Neural cell (in vitro differentiated cells): ENCODE results near the gene KLHL17. TPM values are rescaled to one million over a fixed set of nuclear protein-coding genes. Genes with fewer than 3 reads are reported as not detected.

ENCODE experiments used
- H2AFZ ChIP-seq: fragments of 200-600, 300-800 bp; sonication (generic), shearing (Covaris generic); 2 replicates; pipeline ENCODE4 v1.6.0; 2014; ENCODE audit warnings: low read depth, mild to moderate bottlenecking, antibody characterized with exemption, low read length, moderate library complexity
- H3F3A ChIP-seq: fragments of 200-600 bp; shearing (Covaris generic); 2 replicates; pipeline ENCODE4 v1.6.1; 2016; ENCODE audit warnings: mild to moderate bottlenecking, moderate library complexity, mixed read lengths, antibody characterized with exemption, low read length; ENCODE audit not compliant: insufficient read depth, poor library complexity, severe bottlenecking
- H3K27ac ChIP-seq: fragments of 200-600, 300-800 bp; sonication (generic), shearing (Covaris generic); 2 replicates; pipeline ENCODE4 v1.5.1; 2014; ENCODE audit warnings: mild to moderate bottlenecking, low read length, moderate library complexity
- H3K27me3 ChIP-seq: fragments of 300-800, 200-600 bp; sonication (generic), shearing (Covaris generic); 2 replicates; pipeline ENCODE4 v1.6.0; 2014; ENCODE audit warnings: mild to moderate bottlenecking, low read depth, low read length, moderate library complexity; ENCODE audit not compliant: insufficient read depth
- H3K36me3 ChIP-seq: fragments of 300-800, 200-600 bp; sonication (generic), shearing (Covaris generic); 2 replicates; pipeline ENCODE4 v1.5.1; 2014; ENCODE audit warnings: mild to moderate bottlenecking, antibody characterized with exemption, low read length, moderate library complexity; ENCODE audit not compliant: insufficient read depth
- H3K4me2 ChIP-seq: fragments of 300-800, 200-600 bp; sonication (generic), shearing (Covaris generic); 2 replicates; pipeline ENCODE4 v1.6.0; 2014; ENCODE audit warnings: mild to moderate bottlenecking, low read length
- H3K4me3 ChIP-seq: fragments of 300-800, 200-600 bp; sonication (generic), shearing (Covaris generic); 2 replicates; pipeline ENCODE4 v1.5.1; 2014; ENCODE audit warnings: mild to moderate bottlenecking, low read length, moderate library complexity
- H3K79me2 ChIP-seq: fragments of 200-600 bp; shearing (Covaris generic); replicated peaks from 2 replicates; pipeline ENCODE4 v1.6.0; 2014; ENCODE audit warnings: mild to moderate bottlenecking, low read length, moderate library complexity; ENCODE audit not compliant: insufficient read depth
- H3K9ac ChIP-seq: fragments of 300-800, 200-600 bp; sonication (generic), shearing (Covaris generic); 2 replicates; pipeline ENCODE4 v1.6.1; 2016; ENCODE audit warnings: mild to moderate bottlenecking, low read length, mixed read lengths
- H3K9me2 ChIP-seq: fragments of 200-600 bp; shearing (Covaris generic); 2 replicates; pipeline ENCODE4 v1.6.1; 2016; ENCODE audit warnings: mild to moderate bottlenecking, low read length, mixed read lengths; ENCODE audit not compliant: insufficient read depth
- H3K9me3 ChIP-seq: fragments of 200-600, 300-800 bp; sonication (generic), shearing (Covaris generic); 2 replicates; pipeline ENCODE4 v1.6.1; 2016; ENCODE audit warnings: mild to moderate bottlenecking, mixed run types, low read length, moderate library complexity, mixed read lengths
- H4K20me1 ChIP-seq: fragments of 200-600 bp; shearing (Covaris generic); 2 replicates; pipeline ENCODE4 v1.6.1; 2016; ENCODE audit warnings: mild to moderate bottlenecking, mixed run types; ENCODE audit not compliant: insufficient read depth
- EP300 ChIP-seq: fragments of 450-650 bp; conservative IDR thresholded peaks from 2 replicates; pipeline ENCODE4 v1.6.1; 2014; ENCODE audit warnings: antibody characterized with exemption, mild to moderate bottlenecking, moderate library complexity; ENCODE audit not compliant: poor library complexity, severe bottlenecking
- EZH2 ChIP-seq: fragments of 200-600, 300-800 bp; shearing (Covaris generic), sonication (generic); IDR thresholded peaks from 2 replicates; pipeline ENCODE4 v1.6.1; 2014; ENCODE audit warnings: antibody characterized with exemption, low read length, borderline replicate concordance, mild to moderate bottlenecking; ENCODE audit not compliant: insufficient read depth, poor library complexity, severe bottlenecking
- MXI1 ChIP-seq: fragments of 450-650 bp; conservative IDR thresholded peaks from 2 replicates; pipeline ENCODE4 v1.6.1; 2014; ENCODE audit warnings: antibody characterized with exemption, mild to moderate bottlenecking; ENCODE audit not compliant: poor library complexity, severe bottlenecking
- POLR2AphosphoS5 ChIP-seq: IDR thresholded peaks from 2 replicates; pipeline ENCODE4 v1.6.1; 2012
- RAD21 ChIP-seq: fragments of 450-650 bp; conservative IDR thresholded peaks from 2 replicates; pipeline ENCODE4 v1.6.1; 2014; ENCODE audit warnings: antibody characterized with exemption, mild to moderate bottlenecking, moderate library complexity
- SMC3 ChIP-seq: fragments of 450-650 bp; conservative IDR thresholded peaks from 2 replicates; pipeline ENCODE4 v1.6.1; 2014; ENCODE audit warnings: antibody characterized with exemption, mild to moderate bottlenecking, moderate library complexity; ENCODE audit not compliant: poor library complexity
- TAF1 ChIP-seq: IDR thresholded peaks from 2 replicates; pipeline ENCODE4 v1.6.1; 2012; ENCODE audit warnings: low read depth
- polyA plus RNA-seq: library from polyadenylated mRNA; depleted of rRNA; stranded (reverse); fragments of >200 nt; gene quantifications from 2 replicates; pipeline ENCODE4 v1.2.3, GENCODE V29; 2014
- TF ChIP-seq, protein P1 (sequence below): IDR thresholded peaks from 2 replicates; pipeline ENCODE4 v1.6.1; 2012; ENCODE audit warnings: borderline replicate concordance
- TF ChIP-seq, protein P2 (sequence below): fragments of 450-650 bp; IDR thresholded peaks from 2 replicates; pipeline ENCODE4 v1.5.1; 2014; ENCODE audit warnings: antibody characterized with exemption, mild to moderate bottlenecking, moderate library complexity; ENCODE audit not compliant: poor library complexity, severe bottlenecking

Gene KLHL17
- polyA plus RNA-seq, 1 donor from 2014 or later: 52.3 TPM

DNA sequence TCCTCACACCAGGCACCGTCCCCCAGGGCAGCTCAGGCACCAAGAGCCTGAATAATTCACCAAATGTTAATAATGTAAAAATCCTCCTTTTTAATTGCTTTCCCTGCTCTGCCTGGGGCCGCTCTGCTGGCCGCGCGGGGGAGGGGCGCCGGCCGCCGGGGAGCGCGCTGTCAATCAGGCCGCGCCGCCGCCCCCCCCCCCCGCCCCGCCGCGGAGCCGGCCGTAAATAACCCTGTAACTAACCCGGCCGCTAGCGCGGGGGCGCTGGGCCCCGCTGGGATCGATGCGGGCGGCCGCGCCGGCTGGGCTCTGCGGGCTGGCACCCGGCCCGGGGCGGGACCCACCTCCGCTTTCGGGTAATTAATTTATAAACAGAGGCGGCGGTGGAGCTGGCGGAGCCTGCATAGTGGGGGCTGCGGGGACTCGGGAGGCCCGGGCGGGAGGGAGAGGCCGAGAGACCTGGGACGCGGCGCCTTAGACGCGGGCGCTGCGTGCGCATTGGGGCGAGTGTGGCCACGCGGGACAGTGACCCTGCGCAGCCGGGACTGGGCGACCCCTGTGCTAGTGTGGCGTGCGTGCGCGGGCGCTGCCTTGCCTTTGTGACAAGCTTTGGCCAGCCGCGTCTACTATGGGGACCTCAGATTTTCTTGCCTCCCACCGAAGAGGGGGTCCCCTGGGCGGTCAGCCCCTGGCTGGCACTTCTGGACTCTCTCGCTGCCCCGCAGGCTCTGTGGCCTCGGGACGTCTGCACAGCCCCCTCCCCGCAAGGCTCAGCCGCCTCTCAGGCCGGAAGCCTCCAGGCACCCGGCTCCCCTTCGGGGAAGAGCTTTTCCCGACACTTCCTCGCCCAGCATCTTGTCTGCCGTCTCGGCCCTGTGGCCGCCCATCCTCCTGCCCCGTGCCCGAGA, 20.0 kb upstream of the KLHL17 start:
- H3K27me3 ChIP-seq: peaks cover 58% of the 10 kb centered on the region
- no peaks in the 10 kb centered on the region for H4K20me1 ChIP-seq
- peak overlapping the region; percentile 61 for H3K4me3 ChIP-seq
- H3K9me3 ChIP-seq: no peaks in the 10 kb centered on the region
- no peak overlapping the region for H3K27ac ChIP-seq
- no peaks in the 10 kb centered on the region for H3K79me2 ChIP-seq
- no peak overlapping the region for H3K4me2 ChIP-seq
- H3F3A ChIP-seq: no peaks in the 10 kb centered on the region
- H2AFZ ChIP-seq: no peak overlapping the region
- no peaks in the 10 kb centered on the region for H3K36me3 ChIP-seq
- TF ChIP-seq MXI1 (no peak), EP300 (no peak), RAD21 (no peak), EZH2 (no peak), SMC3 (no peak), TAF1 (no peak), POLR2AphosphoS5 (no peak)
- TF ChIP-seq, protein P1, sequence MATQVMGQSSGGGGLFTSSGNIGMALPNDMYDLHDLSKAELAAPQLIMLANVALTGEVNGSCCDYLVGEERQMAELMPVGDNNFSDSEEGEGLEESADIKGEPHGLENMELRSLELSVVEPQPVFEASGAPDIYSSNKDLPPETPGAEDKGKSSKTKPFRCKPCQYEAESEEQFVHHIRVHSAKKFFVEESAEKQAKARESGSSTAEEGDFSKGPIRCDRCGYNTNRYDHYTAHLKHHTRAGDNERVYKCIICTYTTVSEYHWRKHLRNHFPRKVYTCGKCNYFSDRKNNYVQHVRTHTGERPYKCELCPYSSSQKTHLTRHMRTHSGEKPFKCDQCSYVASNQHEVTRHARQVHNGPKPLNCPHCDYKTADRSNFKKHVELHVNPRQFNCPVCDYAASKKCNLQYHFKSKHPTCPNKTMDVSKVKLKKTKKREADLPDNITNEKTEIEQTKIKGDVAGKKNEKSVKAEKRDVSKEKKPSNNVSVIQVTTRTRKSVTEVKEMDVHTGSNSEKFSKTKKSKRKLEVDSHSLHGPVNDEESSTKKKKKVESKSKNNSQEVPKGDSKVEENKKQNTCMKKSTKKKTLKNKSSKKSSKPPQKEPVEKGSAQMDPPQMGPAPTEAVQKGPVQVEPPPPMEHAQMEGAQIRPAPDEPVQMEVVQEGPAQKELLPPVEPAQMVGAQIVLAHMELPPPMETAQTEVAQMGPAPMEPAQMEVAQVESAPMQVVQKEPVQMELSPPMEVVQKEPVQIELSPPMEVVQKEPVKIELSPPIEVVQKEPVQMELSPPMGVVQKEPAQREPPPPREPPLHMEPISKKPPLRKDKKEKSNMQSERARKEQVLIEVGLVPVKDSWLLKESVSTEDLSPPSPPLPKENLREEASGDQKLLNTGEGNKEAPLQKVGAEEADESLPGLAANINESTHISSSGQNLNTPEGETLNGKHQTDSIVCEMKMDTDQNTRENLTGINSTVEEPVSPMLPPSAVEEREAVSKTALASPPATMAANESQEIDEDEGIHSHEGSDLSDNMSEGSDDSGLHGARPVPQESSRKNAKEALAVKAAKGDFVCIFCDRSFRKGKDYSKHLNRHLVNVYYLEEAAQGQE: no peak
- TF ChIP-seq, protein P2, sequence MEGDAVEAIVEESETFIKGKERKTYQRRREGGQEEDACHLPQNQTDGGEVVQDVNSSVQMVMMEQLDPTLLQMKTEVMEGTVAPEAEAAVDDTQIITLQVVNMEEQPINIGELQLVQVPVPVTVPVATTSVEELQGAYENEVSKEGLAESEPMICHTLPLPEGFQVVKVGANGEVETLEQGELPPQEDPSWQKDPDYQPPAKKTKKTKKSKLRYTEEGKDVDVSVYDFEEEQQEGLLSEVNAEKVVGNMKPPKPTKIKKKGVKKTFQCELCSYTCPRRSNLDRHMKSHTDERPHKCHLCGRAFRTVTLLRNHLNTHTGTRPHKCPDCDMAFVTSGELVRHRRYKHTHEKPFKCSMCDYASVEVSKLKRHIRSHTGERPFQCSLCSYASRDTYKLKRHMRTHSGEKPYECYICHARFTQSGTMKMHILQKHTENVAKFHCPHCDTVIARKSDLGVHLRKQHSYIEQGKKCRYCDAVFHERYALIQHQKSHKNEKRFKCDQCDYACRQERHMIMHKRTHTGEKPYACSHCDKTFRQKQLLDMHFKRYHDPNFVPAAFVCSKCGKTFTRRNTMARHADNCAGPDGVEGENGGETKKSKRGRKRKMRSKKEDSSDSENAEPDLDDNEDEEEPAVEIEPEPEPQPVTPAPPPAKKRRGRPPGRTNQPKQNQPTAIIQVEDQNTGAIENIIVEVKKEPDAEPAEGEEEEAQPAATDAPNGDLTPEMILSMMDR: no peak
- peak overlapping the region; percentile 42 for H3K9ac ChIP-seq
- H3K9me2 ChIP-seq: no peaks in the 10 kb centered on the region

DNA sequence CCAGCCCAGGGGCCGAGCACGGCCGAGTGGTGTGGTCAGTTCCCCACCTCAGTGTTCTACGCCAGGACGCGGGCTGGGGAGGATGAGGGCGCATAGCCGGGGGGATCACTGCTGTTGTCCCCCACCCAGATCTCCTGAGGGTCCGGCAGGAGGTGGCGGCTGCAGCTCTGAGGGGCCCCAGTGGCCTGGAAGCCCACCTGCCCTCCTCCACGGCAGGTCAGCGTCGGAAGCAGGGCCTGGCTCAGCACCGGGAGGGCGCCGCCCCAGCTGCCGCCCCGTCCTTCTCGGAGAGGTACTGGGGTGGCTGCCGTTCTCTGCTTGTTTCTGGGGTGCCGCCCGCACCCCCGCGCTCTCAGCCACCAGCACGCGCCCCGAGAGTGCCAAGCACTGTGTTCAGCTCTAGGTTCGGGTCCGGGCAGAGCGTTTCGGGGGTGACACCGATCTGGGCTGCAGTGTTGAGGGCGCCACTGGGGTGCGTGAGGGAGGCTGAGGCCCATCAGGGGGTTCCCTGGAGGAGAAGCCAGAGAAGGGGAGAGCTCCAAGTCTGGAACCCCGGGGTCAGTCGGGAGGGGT, 19.3 kb upstream of the KLHL17 start:
- Histone ChIP-seq H2AFZ (no peak overlapping the region), H3K36me3 (no peaks in the 10 kb centered on the region), H3K9me3 (no peaks in the 10 kb centered on the region), H3K27ac (no peak overlapping the region), H3K79me2 (no peaks in the 10 kb centered on the region), H3K9me2 (no peaks in the 10 kb centered on the region), H3K4me2 (no peak overlapping the region), H3K27me3 (peaks cover 51% of the 10 kb centered on the region), H4K20me1 (no peaks in the 10 kb centered on the region), H3F3A (no peaks in the 10 kb centered on the region), H3K9ac (peak overlapping the region; percentile 42), H3K4me3 (peak overlapping the region; percentile 61)
- TF ChIP-seq MXI1 (no peak), RAD21 (no peak), EP300 (no peak), EZH2 (no peak), POLR2AphosphoS5 (no peak), SMC3 (no peak), TAF1 (no peak)
- TF ChIP-seq, protein P1: no peak
- TF ChIP-seq, protein P2: no peak
